Measurements from ENCODE around the gene CD7. TPM values are rescaled to one million over a fixed set of nuclear protein-coding genes. Genes with fewer than 3 reads are reported as not detected.
A peak's percentile ranks its signal among the peaks of the same experiment; 100 is the strongest.

The CD7 gene
- total RNA-seq, 1 experiment from 2014 or later = 0.77 TPM

DNA sequence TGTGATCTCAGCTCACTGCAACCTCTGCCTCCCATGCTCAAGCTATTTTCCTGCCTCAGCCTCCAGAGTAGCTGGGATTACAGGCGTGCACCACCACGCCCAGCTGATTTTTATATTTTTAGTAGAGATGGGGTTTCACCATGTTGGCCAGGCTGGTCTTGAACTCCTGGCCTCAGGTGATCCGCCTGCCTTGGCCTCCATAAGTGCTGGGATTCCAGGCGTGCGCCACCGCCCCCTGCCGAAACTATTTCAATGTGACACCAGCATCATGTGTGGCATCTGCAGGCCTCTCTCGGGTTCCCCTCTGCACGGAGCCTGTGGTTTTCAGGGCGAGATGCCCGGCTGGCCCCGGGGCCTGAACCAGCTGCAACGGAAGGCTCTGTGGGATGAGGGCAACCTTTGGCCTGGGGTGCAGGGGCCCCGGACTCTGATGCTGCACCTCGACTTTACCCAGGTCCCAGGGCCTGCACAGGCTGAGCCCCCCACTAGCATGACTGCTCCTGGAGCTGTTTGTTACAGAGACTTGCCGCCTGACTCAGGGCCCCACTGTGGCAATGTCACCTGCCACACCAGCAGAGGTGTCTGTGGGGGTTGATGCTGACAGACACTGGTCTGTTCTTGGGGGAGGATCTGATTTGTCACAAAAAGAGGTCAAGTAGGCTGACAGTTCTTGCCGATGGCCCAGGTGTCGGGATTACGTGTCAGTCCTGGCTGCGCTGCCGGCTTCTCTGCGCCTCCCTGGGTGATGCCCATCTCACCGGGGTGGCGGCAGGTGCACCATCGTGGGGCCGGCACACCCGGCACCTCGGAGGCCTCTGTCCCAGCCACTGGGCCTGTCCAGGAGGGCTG is 33.0 kb upstream of the CD7 start:
- Histone ChIP-seq H3K27me3 (ENCODE audit: control insufficient read depth, insufficient read depth, low read length) (no peaks in the 10 kb centered on the region), H3K4me1 (ENCODE audit: control insufficient read depth, insufficient read depth, low read length) (peaks cover 28% of the 10 kb centered on the region), H3K27ac (ENCODE audit: low read length) (no peak overlapping the region), H3K36me3 (ENCODE audit: control insufficient read depth, insufficient read depth, low read length) (no peaks in the 10 kb centered on the region), H3K4me3 (ENCODE audit: low read depth in 2 of 2, low read length in 2 of 2) (no peak overlapping the region), H3K9me3 (ENCODE audit: control insufficient read depth, insufficient read depth, low read depth, low read length) (no peaks in the 10 kb centered on the region)
- intact Hi-C loops (cut with micrococcal nuclease; ENCODE audit: unreplicated experiment) (loop anchor here (1.0 kb wide), 1 partner anchor 63 kb away; no protein-coding TSS in a partner anchor), in situ Hi-C loops (cut with HindIII; ENCODE audit: low pct_unique_long_range_greater_than_20kb, low sequenced_read_pairs) (no loop called here)
- CTCF ChIA-PET = interaction anchor here (0.8 to 1.2 kb wide), 3 partner anchors 13 to 50 kb away, joined by 3 to 4 read pairs (median 4); no protein-coding TSS in a partner anchor
- ATAC-seq (peak; percentile 50), DNase-seq (ENCODE audit: low read depth, low spot score) (no peak)
- POLR2A ChIA-PET = no interaction called here
- no peak for TF ChIP-seq POLR2AphosphoS5 (IDR thresholded peaks at IDR 0.05; ENCODE audit: low read depth, low read length)
- TF ChIP-seq, protein P1, sequence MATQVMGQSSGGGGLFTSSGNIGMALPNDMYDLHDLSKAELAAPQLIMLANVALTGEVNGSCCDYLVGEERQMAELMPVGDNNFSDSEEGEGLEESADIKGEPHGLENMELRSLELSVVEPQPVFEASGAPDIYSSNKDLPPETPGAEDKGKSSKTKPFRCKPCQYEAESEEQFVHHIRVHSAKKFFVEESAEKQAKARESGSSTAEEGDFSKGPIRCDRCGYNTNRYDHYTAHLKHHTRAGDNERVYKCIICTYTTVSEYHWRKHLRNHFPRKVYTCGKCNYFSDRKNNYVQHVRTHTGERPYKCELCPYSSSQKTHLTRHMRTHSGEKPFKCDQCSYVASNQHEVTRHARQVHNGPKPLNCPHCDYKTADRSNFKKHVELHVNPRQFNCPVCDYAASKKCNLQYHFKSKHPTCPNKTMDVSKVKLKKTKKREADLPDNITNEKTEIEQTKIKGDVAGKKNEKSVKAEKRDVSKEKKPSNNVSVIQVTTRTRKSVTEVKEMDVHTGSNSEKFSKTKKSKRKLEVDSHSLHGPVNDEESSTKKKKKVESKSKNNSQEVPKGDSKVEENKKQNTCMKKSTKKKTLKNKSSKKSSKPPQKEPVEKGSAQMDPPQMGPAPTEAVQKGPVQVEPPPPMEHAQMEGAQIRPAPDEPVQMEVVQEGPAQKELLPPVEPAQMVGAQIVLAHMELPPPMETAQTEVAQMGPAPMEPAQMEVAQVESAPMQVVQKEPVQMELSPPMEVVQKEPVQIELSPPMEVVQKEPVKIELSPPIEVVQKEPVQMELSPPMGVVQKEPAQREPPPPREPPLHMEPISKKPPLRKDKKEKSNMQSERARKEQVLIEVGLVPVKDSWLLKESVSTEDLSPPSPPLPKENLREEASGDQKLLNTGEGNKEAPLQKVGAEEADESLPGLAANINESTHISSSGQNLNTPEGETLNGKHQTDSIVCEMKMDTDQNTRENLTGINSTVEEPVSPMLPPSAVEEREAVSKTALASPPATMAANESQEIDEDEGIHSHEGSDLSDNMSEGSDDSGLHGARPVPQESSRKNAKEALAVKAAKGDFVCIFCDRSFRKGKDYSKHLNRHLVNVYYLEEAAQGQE (IDR thresholded peaks at IDR 0.05; ENCODE audit: insufficient read depth in 1 of 2, low read depth in 2 of 2, low read length in 1 of 2) = no peak
- TF ChIP-seq, protein P2, sequence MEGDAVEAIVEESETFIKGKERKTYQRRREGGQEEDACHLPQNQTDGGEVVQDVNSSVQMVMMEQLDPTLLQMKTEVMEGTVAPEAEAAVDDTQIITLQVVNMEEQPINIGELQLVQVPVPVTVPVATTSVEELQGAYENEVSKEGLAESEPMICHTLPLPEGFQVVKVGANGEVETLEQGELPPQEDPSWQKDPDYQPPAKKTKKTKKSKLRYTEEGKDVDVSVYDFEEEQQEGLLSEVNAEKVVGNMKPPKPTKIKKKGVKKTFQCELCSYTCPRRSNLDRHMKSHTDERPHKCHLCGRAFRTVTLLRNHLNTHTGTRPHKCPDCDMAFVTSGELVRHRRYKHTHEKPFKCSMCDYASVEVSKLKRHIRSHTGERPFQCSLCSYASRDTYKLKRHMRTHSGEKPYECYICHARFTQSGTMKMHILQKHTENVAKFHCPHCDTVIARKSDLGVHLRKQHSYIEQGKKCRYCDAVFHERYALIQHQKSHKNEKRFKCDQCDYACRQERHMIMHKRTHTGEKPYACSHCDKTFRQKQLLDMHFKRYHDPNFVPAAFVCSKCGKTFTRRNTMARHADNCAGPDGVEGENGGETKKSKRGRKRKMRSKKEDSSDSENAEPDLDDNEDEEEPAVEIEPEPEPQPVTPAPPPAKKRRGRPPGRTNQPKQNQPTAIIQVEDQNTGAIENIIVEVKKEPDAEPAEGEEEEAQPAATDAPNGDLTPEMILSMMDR (IDR thresholded peaks at IDR 0.05) = peak; percentile 49; the same call in 1 of the 2 replicates
- no peak for TF ChIP-seq SIN3A (IDR thresholded peaks at IDR 0.05; ENCODE audit: borderline replicate concordance, insufficient read depth, low read depth, low read length)
- no peak for TF ChIP-seq TCF7L2 (IDR thresholded peaks at IDR 0.05; ENCODE audit: low read depth, low read length)
- BruUV-seq (replicated peaks) = no TSS peak

DNA sequence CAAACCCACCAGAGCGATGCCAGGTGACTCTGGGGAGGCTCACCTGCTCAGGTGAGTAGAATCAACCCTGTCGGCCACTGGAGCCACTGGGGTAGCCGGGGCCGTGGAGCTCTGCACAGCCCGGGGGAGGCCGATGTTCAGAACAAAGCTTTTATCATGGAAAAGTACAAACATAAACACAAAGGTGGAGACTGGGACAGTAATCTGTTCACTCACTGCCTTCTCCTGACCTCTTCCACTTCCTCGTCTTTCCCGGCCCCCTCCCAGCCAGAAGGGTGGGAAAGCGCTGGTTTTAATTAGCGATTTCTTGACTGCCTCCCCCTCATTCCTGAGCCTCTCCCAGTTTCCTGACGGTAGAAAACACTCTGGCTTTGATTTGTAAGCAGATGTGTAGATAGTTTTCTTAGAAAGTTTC is 31.9 kb upstream of the CD7 start:
- ChIA-PET POLR2A (no interaction called here), CTCF (interaction anchor here (0.8 to 1.2 kb wide), 2 partner anchors 48 to 49 kb away, joined by 4 read pairs; no protein-coding TSS in a partner anchor)
- Histone ChIP-seq H3K27me3 (ENCODE audit: control insufficient read depth, insufficient read depth, low read length) (no peaks in the 10 kb centered on the region), H3K4me1 (ENCODE audit: control insufficient read depth, insufficient read depth, low read length) (peaks cover 29% of the 10 kb centered on the region), H3K27ac (ENCODE audit: low read length) (peak overlapping the region; percentile 32), H3K36me3 (ENCODE audit: control insufficient read depth, insufficient read depth, low read length) (no peaks in the 10 kb centered on the region), H3K9me3 (ENCODE audit: control insufficient read depth, insufficient read depth, low read depth, low read length) (no peaks in the 10 kb centered on the region), H3K4me3 (ENCODE audit: low read depth in 2 of 2, low read length in 2 of 2) (no peak overlapping the region)
- no peak for DNase-seq (ENCODE audit: low read depth, low spot score)
- in situ Hi-C loops (cut with HindIII; ENCODE audit: low pct_unique_long_range_greater_than_20kb, low sequenced_read_pairs) = loop anchor here (5.0 to 10.0 kb wide), 2 partner anchors 54 to 68 kb away; partner anchors contain the start of genes HEXD and OGFOD3
- ATAC-seq = no peak
- BruUV-seq (replicated peaks) = no TSS peak
- TF ChIP-seq, protein P2 (IDR thresholded peaks at IDR 0.05) = no peak
- intact Hi-C loops (cut with micrococcal nuclease; ENCODE audit: unreplicated experiment) = no loop called here

Data from Panc1 (cell line).